ENCODE measurements around the gene ARID1B.
A peak's percentile ranks its signal among the peaks of the same experiment; 100 is the strongest.

The ARID1B gene

GRCh38 chr6:156752666-156753301 is 24.4 kb upstream of the ARID1B start:
- no peaks in the 10 kb centered on the region for H3K27me3 ChIP-seq (ENCODE audit: control insufficient read depth in 5 of 5, insufficient read depth in 4 of 5, low read length in 5 of 5)
- H3K4me1 ChIP-seq (ENCODE audit: control insufficient read depth in 5 of 5, insufficient read depth in 5 of 5, low read length in 5 of 5), result peaks cover 0 to 9% (median 6%) of the 10 kb centered on the region in 5 donors
- H3K9me3 ChIP-seq (ENCODE audit: control insufficient read depth in 5 of 5, low read length in 5 of 5), result no peaks in the 10 kb centered on the region
- no peak overlapping the region for H3K27ac ChIP-seq (ENCODE audit: low read depth, low read length)
- H3K9ac ChIP-seq (ENCODE audit: low read length in 5 of 5), result no peak overlapping the region
- no peaks in the 10 kb centered on the region for H3K36me3 ChIP-seq (ENCODE audit: control insufficient read depth in 5 of 5, insufficient read depth in 5 of 5, low read length in 5 of 5)
- peak overlapping the region in 2 of 5 donors; percentile 1 to 3 for H3K4me3 ChIP-seq (ENCODE audit: low read depth in 1 of 5, low read length in 5 of 5)

DNA sequence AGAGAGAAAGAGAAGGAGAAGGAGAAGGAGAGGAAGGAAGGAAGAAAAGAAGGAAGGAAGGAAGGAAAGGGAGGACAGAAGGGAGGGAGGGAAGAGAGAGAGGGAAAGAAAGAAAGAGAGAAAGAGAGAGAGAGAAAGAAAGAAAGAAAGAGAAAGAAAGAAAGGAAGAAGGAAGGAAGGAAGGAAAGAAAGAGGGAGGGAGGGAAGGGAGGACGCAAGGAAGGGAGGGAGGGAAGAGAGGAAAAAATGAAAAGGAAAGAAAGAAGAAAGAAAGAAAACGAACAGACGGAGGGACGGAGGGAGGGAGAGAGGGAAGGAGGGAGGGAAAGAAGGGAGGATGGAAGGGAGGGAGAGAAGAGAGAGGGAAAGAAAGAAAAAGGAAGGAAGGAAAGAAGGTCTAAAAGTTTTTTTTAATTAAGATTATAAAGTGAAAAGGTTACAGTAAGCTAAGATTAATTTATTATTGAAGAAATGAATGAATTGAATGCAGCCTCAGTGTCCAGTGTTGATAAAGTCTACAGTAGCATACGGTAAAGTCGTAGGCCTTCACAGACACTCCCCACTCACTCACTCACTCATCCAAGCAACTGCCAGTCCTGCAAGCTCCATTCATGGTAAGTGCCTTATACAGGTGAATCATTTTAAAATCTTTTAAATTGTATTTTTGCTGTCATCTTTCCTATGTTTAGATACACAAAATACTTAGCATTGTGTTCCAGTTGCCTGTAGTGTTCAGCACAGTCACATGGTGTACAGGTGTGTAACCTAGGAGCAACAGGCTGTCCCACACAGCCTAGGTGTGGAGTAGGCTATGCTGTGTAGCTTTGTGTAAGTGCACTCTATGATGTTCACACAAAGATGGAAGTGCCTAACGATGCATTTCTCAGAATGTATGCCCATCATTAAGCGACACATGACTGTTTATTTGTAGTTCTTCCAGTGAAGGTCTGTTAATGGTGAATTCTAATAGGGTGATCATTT is 20.3 kb upstream of the ARID1B start:
- no peak overlapping the region for H3K9ac ChIP-seq (ENCODE audit: low read length in 5 of 5)
- H3K9me3 ChIP-seq (ENCODE audit: control insufficient read depth in 5 of 5, low read length in 5 of 5), result no peaks in the 10 kb centered on the region
- no peaks in the 10 kb centered on the region for H3K27me3 ChIP-seq (ENCODE audit: control insufficient read depth in 5 of 5, insufficient read depth in 4 of 5, low read length in 5 of 5)
- peaks cover 0 to 9% (median 6%) of the 10 kb centered on the region in 5 donors for H3K4me1 ChIP-seq (ENCODE audit: control insufficient read depth in 5 of 5, insufficient read depth in 5 of 5, low read length in 5 of 5)
- H3K36me3 ChIP-seq (ENCODE audit: control insufficient read depth in 5 of 5, insufficient read depth in 5 of 5, low read length in 5 of 5), result no peaks in the 10 kb centered on the region
- no peak overlapping the region for H3K4me3 ChIP-seq (ENCODE audit: low read depth in 1 of 5, low read length in 5 of 5)
- H3K27ac ChIP-seq (ENCODE audit: low read depth, low read length), result no peak overlapping the region

- no peak overlapping the region for H3K4me3 ChIP-seq (ENCODE audit: low read depth in 1 of 5, low read length in 5 of 5)
- no peaks in the 10 kb centered on the region for H3K36me3 ChIP-seq (ENCODE audit: control insufficient read depth in 5 of 5, insufficient read depth in 5 of 5, low read length in 5 of 5)
- no peak overlapping the region for H3K9ac ChIP-seq (ENCODE audit: low read length in 5 of 5)
- peaks cover 0 to under 1% (median 0%) of the 10 kb centered on the region in 5 donors for H3K4me1 ChIP-seq (ENCODE audit: control insufficient read depth in 5 of 5, insufficient read depth in 5 of 5, low read length in 5 of 5)
- H3K9me3 ChIP-seq (ENCODE audit: control insufficient read depth in 5 of 5, low read length in 5 of 5), result no peaks in the 10 kb centered on the region
- no peak overlapping the region for H3K27ac ChIP-seq (ENCODE audit: low read depth, low read length)
- no peaks in the 10 kb centered on the region for H3K27me3 ChIP-seq (ENCODE audit: control insufficient read depth in 5 of 5, insufficient read depth in 4 of 5, low read length in 5 of 5)
These were observed 19.3 kb upstream of the ARID1B start for GRCh38 chr6:156757849-156758248.

DNA sequence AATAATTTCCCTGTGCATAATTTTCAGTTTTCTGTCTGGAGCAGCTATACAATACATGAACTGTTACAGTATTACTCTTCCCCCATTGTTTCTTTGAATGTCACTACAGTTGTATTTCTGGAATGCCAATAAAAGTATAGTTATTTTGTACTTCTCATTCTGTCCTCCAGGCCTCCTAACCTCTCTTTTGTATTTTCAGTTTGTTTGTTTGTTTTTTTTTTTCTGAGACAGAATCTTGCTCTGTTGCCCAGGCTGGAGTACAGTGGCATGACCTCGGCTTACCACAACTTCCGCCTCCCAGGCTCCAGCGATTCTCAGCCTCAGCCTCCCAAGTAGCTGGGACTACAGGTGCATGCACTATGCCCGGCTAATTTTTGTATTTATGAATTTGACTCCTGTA is 16.8 kb upstream of the ARID1B start:
- Histone ChIP-seq H3K4me3 (ENCODE audit: low read depth in 1 of 5, low read length in 5 of 5) (no peak overlapping the region), H3K9me3 (ENCODE audit: control insufficient read depth in 5 of 5, low read length in 5 of 5) (no peaks in the 10 kb centered on the region), H3K27ac (ENCODE audit: low read depth, low read length) (no peak overlapping the region), H3K27me3 (ENCODE audit: control insufficient read depth in 5 of 5, insufficient read depth in 4 of 5, low read length in 5 of 5) (no peaks in the 10 kb centered on the region), H3K36me3 (ENCODE audit: control insufficient read depth in 5 of 5, insufficient read depth in 5 of 5, low read length in 5 of 5) (no peaks in the 10 kb centered on the region), H3K9ac (ENCODE audit: low read length in 5 of 5) (no peak overlapping the region), H3K4me1 (ENCODE audit: control insufficient read depth in 5 of 5, insufficient read depth in 5 of 5, low read length in 5 of 5) (no peaks in the 10 kb centered on the region)

DNA sequence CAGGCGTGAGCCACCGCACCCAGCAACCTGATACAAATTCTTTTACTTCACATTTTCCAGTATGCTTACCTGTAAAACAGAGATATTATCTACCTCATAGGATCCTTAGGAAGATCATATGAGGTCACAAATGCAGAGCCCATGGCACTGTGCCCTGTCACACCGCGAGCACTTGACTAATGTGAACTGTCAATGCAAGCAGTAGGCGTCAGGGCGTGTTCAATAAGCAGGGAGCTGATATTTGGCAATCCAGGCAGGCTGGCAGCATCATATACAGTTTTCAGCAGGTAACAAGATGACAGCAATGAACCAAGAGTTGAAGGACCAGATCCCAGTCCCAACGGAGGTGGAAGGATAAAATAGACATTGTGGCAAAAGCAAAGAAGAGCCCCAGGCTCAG is 14.6 kb upstream of the ARID1B start:
- H3K4me1 ChIP-seq (ENCODE audit: control insufficient read depth in 5 of 5, insufficient read depth in 5 of 5, low read length in 5 of 5), result no peaks in the 10 kb centered on the region
- H3K4me3 ChIP-seq (ENCODE audit: low read depth in 1 of 5, low read length in 5 of 5), result no peak overlapping the region
- no peaks in the 10 kb centered on the region for H3K36me3 ChIP-seq (ENCODE audit: control insufficient read depth in 5 of 5, insufficient read depth in 5 of 5, low read length in 5 of 5)
- no peak overlapping the region for H3K27ac ChIP-seq (ENCODE audit: low read depth, low read length)
- H3K9me3 ChIP-seq (ENCODE audit: control insufficient read depth in 5 of 5, low read length in 5 of 5), result no peaks in the 10 kb centered on the region
- H3K27me3 ChIP-seq (ENCODE audit: control insufficient read depth in 5 of 5, insufficient read depth in 4 of 5, low read length in 5 of 5), result no peaks in the 10 kb centered on the region
- no peak overlapping the region for H3K9ac ChIP-seq (ENCODE audit: low read length in 5 of 5)

DNA sequence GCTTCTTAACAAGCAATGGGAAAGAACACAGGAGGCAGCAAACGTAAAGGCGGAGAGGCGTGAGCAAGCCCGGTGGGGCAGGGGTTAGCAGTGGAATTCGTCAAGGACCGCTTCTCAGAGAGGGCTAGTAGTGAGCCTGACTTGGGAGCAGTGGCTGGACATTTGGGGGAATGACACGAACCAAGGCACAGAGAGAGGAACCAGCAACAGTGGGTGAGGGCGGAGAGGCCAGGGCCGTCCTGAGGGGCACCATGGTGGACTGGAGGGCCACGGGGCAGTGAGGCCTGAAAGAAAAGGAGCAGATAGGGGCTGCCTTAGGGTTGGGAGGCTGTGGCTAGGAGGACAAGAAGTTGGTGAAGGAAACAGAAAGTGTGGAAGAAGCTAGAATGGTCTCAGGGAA is 12.1 kb upstream of the ARID1B start:
- Histone ChIP-seq H3K27ac (ENCODE audit: low read depth, low read length) (no peak overlapping the region), H3K9me3 (ENCODE audit: control insufficient read depth in 5 of 5, low read length in 5 of 5) (no peaks in the 10 kb centered on the region), H3K36me3 (ENCODE audit: control insufficient read depth in 5 of 5, insufficient read depth in 5 of 5, low read length in 5 of 5) (no peaks in the 10 kb centered on the region), H3K9ac (ENCODE audit: low read length in 5 of 5) (no peak overlapping the region), H3K4me1 (ENCODE audit: control insufficient read depth in 5 of 5, insufficient read depth in 5 of 5, low read length in 5 of 5) (no peaks in the 10 kb centered on the region), H3K4me3 (ENCODE audit: low read depth in 1 of 5, low read length in 5 of 5) (no peak overlapping the region), H3K27me3 (ENCODE audit: control insufficient read depth in 5 of 5, insufficient read depth in 4 of 5, low read length in 5 of 5) (no peaks in the 10 kb centered on the region)

DNA sequence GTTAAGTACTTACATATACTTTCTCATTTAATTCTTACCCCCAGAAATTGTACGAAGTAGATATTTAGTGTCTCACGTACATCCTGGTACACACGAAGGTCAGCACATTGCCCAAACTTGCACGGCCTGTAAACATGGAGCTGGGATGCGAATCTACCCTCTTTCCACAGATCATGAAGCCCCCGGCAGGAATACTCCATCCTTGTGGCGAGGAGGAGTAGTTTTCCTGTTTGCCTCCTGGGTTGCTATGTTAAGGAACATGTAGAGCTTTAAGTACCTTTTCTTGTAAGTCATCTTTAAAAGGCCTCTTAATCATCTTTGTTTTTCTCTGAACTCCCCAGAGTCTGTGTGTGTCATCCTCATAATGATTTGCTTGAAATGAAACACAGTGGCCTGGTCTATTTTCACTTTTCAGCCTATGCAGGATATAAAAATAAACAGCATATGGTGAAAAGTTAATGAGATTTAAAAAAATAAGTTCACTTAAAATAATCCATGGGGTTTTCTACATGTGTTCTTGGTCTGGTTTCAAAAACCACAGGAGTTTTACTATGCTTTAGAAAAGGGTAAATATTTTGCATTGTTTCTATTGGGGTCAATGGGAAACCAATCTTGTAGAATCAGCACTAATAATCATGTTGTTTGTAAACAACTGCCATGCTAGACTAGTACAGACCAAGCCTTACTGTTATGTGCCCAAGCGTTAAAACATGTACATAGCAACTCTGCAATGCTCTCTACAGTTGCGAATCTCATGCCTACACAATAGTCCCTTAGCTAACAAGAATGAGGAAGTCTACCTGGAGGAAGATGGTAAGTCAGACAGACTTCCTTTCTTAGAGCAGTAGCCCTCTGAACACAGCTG is 9.3 kb upstream of the ARID1B start:
- Histone ChIP-seq H3K27me3 (ENCODE audit: control insufficient read depth in 5 of 5, insufficient read depth in 4 of 5, low read length in 5 of 5) (no peaks in the 10 kb centered on the region), H3K36me3 (ENCODE audit: control insufficient read depth in 5 of 5, insufficient read depth in 5 of 5, low read length in 5 of 5) (no peaks in the 10 kb centered on the region), H3K27ac (ENCODE audit: low read depth, low read length) (no peak overlapping the region), H3K4me1 (ENCODE audit: control insufficient read depth in 5 of 5, insufficient read depth in 5 of 5, low read length in 5 of 5) (no peaks in the 10 kb centered on the region), H3K9ac (ENCODE audit: low read length in 5 of 5) (no peak overlapping the region), H3K4me3 (ENCODE audit: low read depth in 1 of 5, low read length in 5 of 5) (no peak overlapping the region), H3K9me3 (ENCODE audit: control insufficient read depth in 5 of 5, low read length in 5 of 5) (no peaks in the 10 kb centered on the region)

- no peaks in the 10 kb centered on the region for H3K36me3 ChIP-seq (ENCODE audit: control insufficient read depth in 5 of 5, insufficient read depth in 5 of 5, low read length in 5 of 5)
- H3K27me3 ChIP-seq (ENCODE audit: control insufficient read depth in 5 of 5, insufficient read depth in 4 of 5, low read length in 5 of 5), result no peaks in the 10 kb centered on the region
- no peak overlapping the region for H3K4me3 ChIP-seq (ENCODE audit: low read depth in 1 of 5, low read length in 5 of 5)
These were observed 6.1 kb upstream of the ARID1B start for GRCh38 chr6:156771047-156771446.

GRCh38 chr6:156771761-156772160 is 5.4 kb upstream of the ARID1B start:
- Histone ChIP-seq H3K27ac (ENCODE audit: low read depth, low read length) (no peak overlapping the region), H3K36me3 (ENCODE audit: control insufficient read depth in 5 of 5, insufficient read depth in 5 of 5, low read length in 5 of 5) (no peaks in the 10 kb centered on the region), H3K9ac (ENCODE audit: low read length in 5 of 5) (no peak overlapping the region), H3K4me3 (ENCODE audit: low read depth in 1 of 5, low read length in 5 of 5) (no peak overlapping the region), H3K9me3 (ENCODE audit: control insufficient read depth in 5 of 5, low read length in 5 of 5) (no peaks in the 10 kb centered on the region), H3K4me1 (ENCODE audit: control insufficient read depth in 5 of 5, insufficient read depth in 5 of 5, low read length in 5 of 5) (peaks cover 3 to 21% (median 19%) of the 10 kb centered on the region in 5 donors), H3K27me3 (ENCODE audit: control insufficient read depth in 5 of 5, insufficient read depth in 4 of 5, low read length in 5 of 5) (no peaks in the 10 kb centered on the region)

More at GRCh38 chr6:156771047-156771446, 6.1 kb upstream of the ARID1B start:
- H3K9me3 ChIP-seq (ENCODE audit: control insufficient read depth in 5 of 5, low read length in 5 of 5), result no peaks in the 10 kb centered on the region
- no peak overlapping the region for H3K9ac ChIP-seq (ENCODE audit: low read length in 5 of 5)
- H3K4me1 ChIP-seq (ENCODE audit: control insufficient read depth in 5 of 5, insufficient read depth in 5 of 5, low read length in 5 of 5), result peaks cover 0 to 15% (median 12%) of the 10 kb centered on the region in 5 donors
- no peak overlapping the region for H3K27ac ChIP-seq (ENCODE audit: low read depth, low read length)

All from subcutaneous abdominal adipose tissue (tissue), 5 donors.